Aorta (tissue), 5 donors: ENCODE data around the gene PTPRR. TPM values are rescaled to one million over a fixed set of nuclear protein-coding genes. Genes with fewer than 3 reads are reported as not detected.

Experiments
- ATAC-seq: fragments of 200-7000 bp; cut with Tn5 transposase; one replicate; pipeline ENCODE4 v1.9.1; 2022; ENCODE audit warnings: moderate library complexity; ENCODE audit not compliant: low FRiP score
- DNase-seq, 2 donors: peaks; one replicate each; pipeline ENCODE4 v3.0.0-alpha.2; 2020
- H3K27ac ChIP-seq, 2 donors: one replicate each; pipeline ENCODE4 v1.5.1; 2013; ENCODE audit warnings: low read length in 2 of 2, mild to moderate bottlenecking in 2 of 2, moderate library complexity in 2 of 2, control low read depth in 1 of 2, inconsistent platforms in 1 of 2, low read depth in 1 of 2
- H3K27me3 ChIP-seq, 2 donors: one replicate each; pipeline ENCODE4 v1.6.1; 2013; ENCODE audit warnings: control low read depth in 1 of 2, low read length in 1 of 2, mild to moderate bottlenecking in 1 of 2, moderate library complexity in 1 of 2; ENCODE audit not compliant: insufficient read depth in 2 of 2, control insufficient read depth in 1 of 2
- H3K36me3 ChIP-seq, 2 donors: one replicate each; pipeline ENCODE4 v1.6.1; 2013; ENCODE audit warnings: control low read depth in 1 of 2, low read length in 1 of 2, mild to moderate bottlenecking in 1 of 2; ENCODE audit not compliant: insufficient read depth in 2 of 2, control insufficient read depth in 1 of 2
- H3K4me1 ChIP-seq, 2 donors: one replicate each; pipeline ENCODE4 v1.6.1; 2013; ENCODE audit warnings: low read length in 2 of 2, control low read depth in 1 of 2, mild to moderate bottlenecking in 1 of 2, moderate library complexity in 1 of 2; ENCODE audit not compliant: insufficient read depth in 2 of 2, control insufficient read depth in 1 of 2
- H3K4me3 ChIP-seq, 2 donors: one replicate each; pipeline ENCODE4 v1.5.1; 2013; ENCODE audit warnings: low read length in 2 of 2, control low read depth in 1 of 2, mild to moderate bottlenecking in 1 of 2
- H3K9me3 ChIP-seq: one replicate; pipeline ENCODE4 v1.6.1; 2013; ENCODE audit warnings: mild to moderate bottlenecking, low read length; ENCODE audit not compliant: control insufficient read depth
- WGBS, 2 donors: extraction: QIAGEN DNeasy Blood & Tissue Kit; methylation state at CpG; one replicate each; pipeline ENCODE4 v1.1.7; 2013; 5-methylcytosine and 5-hydroxymethylcytosine counted together
- intact Hi-C, 2 donors: fragments of 100-400 bp; cut with DNase I; formaldehyde crosslinking; loops; one replicate each; pipeline versions ENCODE4 v1.14.2 to v1.15.0; 2022
- polyA plus RNA-seq, 2 donors: library from polyadenylated mRNA; stranded (reverse); fragments of 200-250 nt; gene quantifications; one replicate each; pipeline ENCODE4 v1.2.3, GENCODE V29; 2013
- total RNA-seq, 2 donors: library from RNA; stranded (reverse); fragmentation: NEBNext Ultra II Directional; extraction: Animal tissue kit (Norgen Biotek cat#: 25700); gene quantifications; one replicate each; pipeline ENCODE4 v1.2.1, GENCODE V29; 2021
- donor health status: healthy with polysubstance abuse.
- donor health status: Bipolar disorder and iron deficiency.
- donor health status: DM: no; HTN: no; CAD: no.
- donor health status: DM: no; HTN: no; CAD: no.
- donor health status: DM: yes; HTN: yes; CAD: no.

PTPRR gene
- total and polyA plus RNA-seq, 4 donors = 0.23 to 1.8 (median 0.47) TPM

- ATAC-seq (peak; percentile 85), DNase-seq (no peak)
- no peak overlapping the region for H3K4me3 ChIP-seq
- H3K27me3 ChIP-seq = no peaks in the 10 kb centered on the region
- intact Hi-C loops = loop anchor here (2.0 to 5.0 kb wide), 5 partner anchors 114 to 856 kb away; no protein-coding TSS in a partner anchor
- no peaks in the 10 kb centered on the region for H3K4me1 ChIP-seq
- no peak overlapping the region for H3K27ac ChIP-seq
- H3K9me3 ChIP-seq = no peaks in the 10 kb centered on the region
- WGBS, 2 donors = 1 to 3% methylated on average over 4 of the region's 4 CpGs
- H3K36me3 ChIP-seq = no peaks in the 10 kb centered on the region
These were observed 187.2 kb downstream of the PTPRR start for GRCh38 chr12:70733385-70733784.

- WGBS, 2 donors = 80 to 81% methylated on average over 8 of the region's 8 CpGs
- intact Hi-C loops = loop anchor here (2.0 to 5.0 kb wide), 5 partner anchors 115 to 855 kb away; no protein-coding TSS in a partner anchor
- no peak for ATAC-seq
These were observed 188.3 kb downstream of the PTPRR start for GRCh38 chr12:70732287-70732686.

GRCh38 chr12:70730675-70731180 is 189.8 kb downstream of the PTPRR start:
- WGBS, 2 donors = 60 to 87% methylated on average over 2 of the region's 2 CpGs
- H3K9me3 ChIP-seq = no peaks in the 10 kb centered on the region
- no peaks in the 10 kb centered on the region for H3K4me1 ChIP-seq
- ATAC-seq (no peak), DNase-seq (no peak)
- H3K4me3 ChIP-seq = no peak overlapping the region
- no peak overlapping the region for H3K27ac ChIP-seq
- H3K27me3 ChIP-seq = no peaks in the 10 kb centered on the region
- intact Hi-C loops = loop anchor here (5.0 kb wide), 3 partner anchors 117 to 853 kb away; no protein-coding TSS in a partner anchor
- no peaks in the 10 kb centered on the region for H3K36me3 ChIP-seq

More at GRCh38 chr12:70732287-70732686, 188.3 kb downstream of the PTPRR start:
- no peak for DNase-seq
- Histone ChIP-seq H3K36me3 (no peaks in the 10 kb centered on the region), H3K27ac (no peak overlapping the region), H3K4me1 (no peaks in the 10 kb centered on the region), H3K4me3 (no peak overlapping the region), H3K9me3 (no peaks in the 10 kb centered on the region), H3K27me3 (no peaks in the 10 kb centered on the region)

- no peaks in the 10 kb centered on the region for H3K4me1 ChIP-seq
- no peak overlapping the region for H3K27ac ChIP-seq
- intact Hi-C loops = no loop called here
- ATAC-seq (no peak), DNase-seq (no peak)
- no peak overlapping the region for H3K4me3 ChIP-seq
- 93% methylated on average over 2 of the region's 2 CpGs for WGBS, 2 donors
- no peaks in the 10 kb centered on the region for H3K36me3 ChIP-seq
- H3K27me3 ChIP-seq = peaks cover 0 to 1% of the 10 kb centered on the region in 2 donors
- no peaks in the 10 kb centered on the region for H3K9me3 ChIP-seq
These were observed 196.1 kb downstream of the PTPRR start for GRCh38 chr12:70724444-70724843.

GRCh38 chr12:70722584-70723343 is 197.8 kb downstream of the PTPRR start:
- H3K36me3 ChIP-seq = no peaks in the 10 kb centered on the region
- WGBS, 2 donors = 85% methylated on average over 6 of the region's 6 CpGs
- H3K4me1 ChIP-seq = no peaks in the 10 kb centered on the region
- no peak overlapping the region for H3K27ac ChIP-seq
- intact Hi-C loops = no loop called here
- DNase-seq (no peak), ATAC-seq (no peak)
- H3K27me3 ChIP-seq = peaks cover 0 to 1% of the 10 kb centered on the region in 2 donors
- H3K4me3 ChIP-seq = no peak overlapping the region
- no peaks in the 10 kb centered on the region for H3K9me3 ChIP-seq

GRCh38 chr12:70721656-70722357 is 198.7 kb downstream of the PTPRR start:
- Histone ChIP-seq H3K27me3 (peaks cover 0 to 1% of the 10 kb centered on the region in 2 donors), H3K4me1 (no peaks in the 10 kb centered on the region), H3K4me3 (no peak overlapping the region), H3K27ac (no peak overlapping the region), H3K36me3 (no peaks in the 10 kb centered on the region), H3K9me3 (no peaks in the 10 kb centered on the region)
- WGBS, 2 donors = 79 to 82% methylated on average over 11 of the region's 11 CpGs
- intact Hi-C loops = loop anchor here in 1 of 2 donors (2.0 kb wide), 1 partner anchor 131 kb away; no protein-coding TSS in a partner anchor
- ATAC-seq = no peak
- DNase-seq = no peak

GRCh38 chr12:70721216-70721615 is 199.3 kb downstream of the PTPRR start:
- intact Hi-C loops = loop anchor here in 1 of 2 donors (2.0 kb wide), 1 partner anchor 130 kb away; no protein-coding TSS in a partner anchor
- H3K27me3 ChIP-seq = peaks cover 0 to 1% of the 10 kb centered on the region in 2 donors
- no peaks in the 10 kb centered on the region for H3K36me3 ChIP-seq
- 79 to 80% methylated on average over 3 of the region's 3 CpGs for WGBS, 2 donors
- no peak for ATAC-seq
- H3K4me1 ChIP-seq = no peaks in the 10 kb centered on the region
- H3K4me3 ChIP-seq = no peak overlapping the region
- no peak for DNase-seq
- H3K9me3 ChIP-seq = no peaks in the 10 kb centered on the region
- no peak overlapping the region for H3K27ac ChIP-seq

GRCh38 chr12:70719672-70720420 is 200.7 kb downstream of the PTPRR start:
- peak in 1 of 2 donors; percentile 60 for DNase-seq
- intact Hi-C loops = loop anchor here in 1 of 2 donors (2.0 kb wide), 1 partner anchor 129 kb away; no protein-coding TSS in a partner anchor
- ATAC-seq = peak; percentile 79
- Histone ChIP-seq H3K36me3 (no peaks in the 10 kb centered on the region), H3K27ac (no peak overlapping the region), H3K27me3 (peaks cover 0 to 1% of the 10 kb centered on the region in 2 donors), H3K4me1 (no peaks in the 10 kb centered on the region), H3K4me3 (no peak overlapping the region), H3K9me3 (no peaks in the 10 kb centered on the region)
- 25 to 30% methylated on average over 19 of the region's 19 CpGs for WGBS, 2 donors
